Smooth muscle cell (in vitro differentiated cells): ENCODE measurements around the gene TBATA. TPM values are rescaled to one million over a fixed set of nuclear protein-coding genes. Genes with fewer than 3 reads are reported as not detected.

ENCODE experiments used
- DNase-seq: peaks from one replicate; lab custom pipeline; 2025; ENCODE audit not compliant: unreplicated experiment; lab: John Stamatoyannopoulos, UW
- H2AFZ ChIP-seq: fragments of 200-600 bp; sonication (generic); 2 replicates; pipeline ENCODE4 v1.6.0; 2016; ENCODE audit warnings: antibody characterized with exemption, low read depth, mild to moderate bottlenecking
- H3F3A ChIP-seq: fragments of 200-600 bp; sonication (generic); 2 replicates; pipeline ENCODE4 v1.6.0; 2017; ENCODE audit warnings: antibody characterized with exemption, low read depth
- H3K27ac ChIP-seq: fragments of 200-600 bp; sonication (generic); 2 replicates; pipeline ENCODE4 v1.5.1; 2016; ENCODE audit warnings: low read depth, mild to moderate bottlenecking
- H3K27me3 ChIP-seq: fragments of 200-600 bp; sonication (generic); 2 replicates; pipeline ENCODE4 v1.6.1; 2016; ENCODE audit warnings: low read depth, mild to moderate bottlenecking
- H3K36me3 ChIP-seq: fragments of 200-600 bp; sonication (generic); 2 replicates; pipeline ENCODE4 v1.5.1; 2016; ENCODE audit warnings: low read depth
- H3K4me1 ChIP-seq: fragments of 200-600 bp; sonication (generic); 2 replicates; pipeline ENCODE4 v1.5.1; 2016; ENCODE audit warnings: low read depth
- H3K4me2 ChIP-seq: fragments of 200-600 bp; sonication (generic); 2 replicates; pipeline ENCODE4 v1.6.0; 2016; ENCODE audit warnings: mild to moderate bottlenecking
- H3K4me3 ChIP-seq: fragments of 200-600 bp; sonication (generic); 2 replicates; pipeline ENCODE4 v1.5.1; 2016; ENCODE audit warnings: mild to moderate bottlenecking
- H3K79me2 ChIP-seq: fragments of 200-600 bp; sonication (generic); 2 replicates; pipeline ENCODE4 v1.6.0; 2016; ENCODE audit warnings: low read depth, mild to moderate bottlenecking
- H3K9ac ChIP-seq: fragments of 200-600 bp; sonication (generic); 2 replicates; pipeline ENCODE4 v1.6.0; 2016; ENCODE audit warnings: low read depth
- H3K9me3 ChIP-seq: fragments of 200-600 bp; sonication (generic); replicated peaks from 2 replicates; pipeline ENCODE4 v1.5.1; 2016; ENCODE audit warnings: low read depth
- H4K20me1 ChIP-seq: fragments of 200-600 bp; sonication (generic); 2 replicates; pipeline ENCODE4 v1.6.0; 2016; ENCODE audit warnings: low read depth
- CTCF ChIP-seq: fragments of 200-600 bp; sonication (generic); IDR thresholded peaks from 2 replicates; pipeline ENCODE4 v1.5.1; 2017; ENCODE audit warnings: borderline replicate concordance, mild to moderate bottlenecking, antibody characterized with exemption; ENCODE audit not compliant: insufficient read depth, poor library complexity, severe bottlenecking
- WGBS: methylation state at CpG from one replicate; pipeline ENCODE4 v1.1.7; 2016; ENCODE audit warnings: low lambda C conversion rate; 5-methylcytosine and 5-hydroxymethylcytosine counted together
- polyA plus RNA-seq: library from polyadenylated mRNA; unstranded; fragments of >200 nt; fragmentation: Nextera tagmentation; extraction: Ambion mirVana; gene quantifications from 2 replicates; pipeline ENCODE4 v1.2.1, GENCODE V29; 2016
- total RNA-seq: library from RNA; depleted of rRNA; stranded (reverse); fragments of >200 nt; gene quantifications from 2 replicates; pipeline ENCODE4 v1.2.3, GENCODE V29; 2014

Gene TBATA
- total and polyA plus RNA-seq, 2 experiments from 2014 or later = not detected

GRCh38 chr10:70753841-70754621 lies 31.1 kb downstream of the TBATA start:
- Histone ChIP-seq H3K27me3 (no peaks in the 10 kb centered on the region), H3K79me2 (no peaks in the 10 kb centered on the region), H3K9ac (no peak overlapping the region), H3K36me3 (no peaks in the 10 kb centered on the region), H3K4me3 (no peak overlapping the region), H2AFZ (no peak overlapping the region), H3K4me2 (no peak overlapping the region), H3K27ac (no peak overlapping the region), H3K9me3 (no peaks in the 10 kb centered on the region), H3F3A (no peaks in the 10 kb centered on the region), H3K4me1 (no peaks in the 10 kb centered on the region), H4K20me1 (no peaks in the 10 kb centered on the region)
- no peak for TF ChIP-seq CTCF
- 80% methylated on average over 15 of the region's 15 CpGs for WGBS
- no peak for DNase-seq

GRCh38 chr10:70753026-70753663 lies 32.0 kb downstream of the TBATA start:
- H3K27me3 ChIP-seq = no peaks in the 10 kb centered on the region
- no peaks in the 10 kb centered on the region for H3K79me2 ChIP-seq
- no peaks in the 10 kb centered on the region for H3K4me1 ChIP-seq
- H3K36me3 ChIP-seq = no peaks in the 10 kb centered on the region
- 92% methylated on average over 10 of the region's 10 CpGs for WGBS
- H3K4me3 ChIP-seq = no peak overlapping the region
- H2AFZ ChIP-seq = no peak overlapping the region
- TF ChIP-seq CTCF = no peak
- H3K9ac ChIP-seq = no peak overlapping the region
- no peaks in the 10 kb centered on the region for H3F3A ChIP-seq
- H3K4me2 ChIP-seq = no peak overlapping the region
- no peak overlapping the region for H3K27ac ChIP-seq
- H3K9me3 ChIP-seq = no peaks in the 10 kb centered on the region
- DNase-seq = no peak
- no peaks in the 10 kb centered on the region for H4K20me1 ChIP-seq

- Histone ChIP-seq H3K4me3 (no peak overlapping the region), H3K79me2 (no peaks in the 10 kb centered on the region), H4K20me1 (no peaks in the 10 kb centered on the region), H3K27me3 (no peaks in the 10 kb centered on the region), H3K9me3 (no peaks in the 10 kb centered on the region), H3K36me3 (no peaks in the 10 kb centered on the region), H3K9ac (no peak overlapping the region), H3K4me1 (no peaks in the 10 kb centered on the region), H3K4me2 (no peak overlapping the region), H3K27ac (no peak overlapping the region), H2AFZ (no peak overlapping the region), H3F3A (no peaks in the 10 kb centered on the region)
- WGBS = 89% methylated on average over 7 of the region's 7 CpGs
- no peak for DNase-seq
- TF ChIP-seq CTCF = no peak
Observed at GRCh38 chr10:70752571-70752970, 32.6 kb downstream of the TBATA start.
